ENCODE data around the gene CCDC12. TPM values are rescaled to one million over a fixed set of nuclear protein-coding genes. Genes with fewer than 3 reads are reported as not detected.

The CCDC12 gene
- total and polyA plus RNA-seq, 9 of the 15 experiments (the other 6 are each of a cell fraction or from before 2014, with no cell fraction given) = 8.9 to 201 (median 86.9) TPM

DNA sequence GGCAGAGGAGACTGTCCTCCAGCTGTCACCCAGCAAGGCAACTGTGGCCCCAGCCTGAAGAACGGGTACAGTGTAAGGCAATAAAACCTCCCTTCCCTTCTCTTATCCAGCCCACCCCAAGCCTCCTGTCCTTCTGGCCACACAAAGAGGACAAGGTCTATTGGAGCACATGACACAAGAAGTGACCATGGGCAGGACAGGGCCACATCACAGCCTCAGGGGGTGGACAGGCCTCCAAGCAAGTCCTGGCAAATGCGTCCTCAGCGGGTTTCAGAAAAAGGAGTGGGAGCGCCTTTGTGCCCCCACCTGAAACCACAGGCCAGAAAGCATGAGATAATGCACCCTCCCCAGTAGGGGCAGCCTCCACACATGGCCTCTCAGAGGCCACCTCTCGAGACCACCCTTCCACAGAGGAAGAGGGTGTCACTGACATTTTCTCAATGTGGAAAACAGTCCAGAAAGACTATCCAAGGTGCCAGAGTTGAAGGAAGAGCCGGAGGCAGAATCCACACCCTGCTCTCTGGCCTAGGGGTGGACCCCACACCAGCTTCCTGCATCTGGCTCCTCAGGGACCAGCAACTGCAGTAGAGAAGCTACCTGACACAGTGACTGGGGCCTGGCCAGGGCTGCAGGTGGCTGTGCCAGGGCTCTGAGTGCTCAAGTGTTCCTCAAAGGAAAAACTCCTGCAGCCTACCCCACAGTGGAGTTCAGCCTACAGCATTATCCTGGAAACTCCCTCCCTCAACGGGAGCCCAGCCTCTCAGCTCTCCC, 43.9 kb downstream of the CCDC12 start:
- peak overlapping the region in 1 of 2 experiments; percentile 77; a peak in 2 of 4 replicates for H3K9ac ChIP-seq (ENCODE audit: insufficient read depth in 1 of 2, low read depth in 2 of 2, low read length in 2 of 2)
- peaks cover 10% of the 10 kb centered on the region for H3K9me1 ChIP-seq (ENCODE audit: control insufficient read depth, insufficient read depth, low read length)
- ATAC-seq = peak; percentile 43
- H3K79me2 ChIP-seq (ENCODE audit: control insufficient read depth, insufficient read depth, low read length) = peaks cover 95% of the 10 kb centered on the region
- H3K9me3 ChIP-seq (replicated peaks; ENCODE audit: control insufficient read depth, insufficient read depth, low read depth, low read length) = no peaks in the 10 kb centered on the region
- intact Hi-C loops (cut with micrococcal nuclease) = loop anchor here (5.0 kb wide), 1 partner anchor 45 kb away; the partner anchor contains the start of genes CCDC12 and NBEAL2
- ChIA-PET CTCF (ENCODE audit: low intra/inter-chr PET ratio) (interaction anchor here (1.2 kb wide), 1 partner anchor 66 kb away, joined by 6 read pairs; no protein-coding TSS in a partner anchor), POLR2A (interaction anchor here (1.0 to 3.0 kb wide), 10 partner anchors 10 to 55 kb away, joined by 3 to 10 read pairs (median 5); no protein-coding TSS in a partner anchor)
- BruUV-seq (replicated peaks) = no TSS peak
- no peak overlapping the region for H3K4me3 ChIP-seq
- H3K27me3 ChIP-seq (ENCODE audit: control insufficient read depth in 2 of 2, insufficient read depth in 2 of 2, low read length in 2 of 2) = no peaks in the 10 kb centered on the region
- no peak for DNase-seq (ENCODE audit: extremely low read depth in 1 of 4, low spot score in 3 of 4)
- peaks cover 33% of the 10 kb centered on the region for H4K20me1 ChIP-seq (replicated peaks; ENCODE audit: control insufficient read depth, insufficient read depth, low read length)
- WGBS (ENCODE audit: insufficient coverage, low coverage, missing lambda C conversion rate) = 50% methylated on average over 7 of the region's 7 CpGs
- no peak overlapping the region for H3K4me2 ChIP-seq (ENCODE audit: insufficient read depth, low read length)
- no peak overlapping the region for H3K27ac ChIP-seq (ENCODE audit: extremely low read depth, low read depth, low read length)
- H3K4me1 ChIP-seq (replicated peaks in 1 of 2; ENCODE audit: control insufficient read depth in 2 of 2, insufficient read depth in 2 of 2, low read length in 2 of 2) = peaks cover 39 to 40% of the 10 kb centered on the region in 2 experiments
- H3K36me3 ChIP-seq (ENCODE audit: control insufficient read depth, insufficient read depth, low read length) = peaks cover 76% of the 10 kb centered on the region
- FAIRE-seq = no peak
- H2AFZ ChIP-seq (ENCODE audit: low read depth, low read length) = no peak overlapping the region
- in situ Hi-C loops (cut with MboI) = no loop called here
- TF ChIP-seq, protein P1, sequence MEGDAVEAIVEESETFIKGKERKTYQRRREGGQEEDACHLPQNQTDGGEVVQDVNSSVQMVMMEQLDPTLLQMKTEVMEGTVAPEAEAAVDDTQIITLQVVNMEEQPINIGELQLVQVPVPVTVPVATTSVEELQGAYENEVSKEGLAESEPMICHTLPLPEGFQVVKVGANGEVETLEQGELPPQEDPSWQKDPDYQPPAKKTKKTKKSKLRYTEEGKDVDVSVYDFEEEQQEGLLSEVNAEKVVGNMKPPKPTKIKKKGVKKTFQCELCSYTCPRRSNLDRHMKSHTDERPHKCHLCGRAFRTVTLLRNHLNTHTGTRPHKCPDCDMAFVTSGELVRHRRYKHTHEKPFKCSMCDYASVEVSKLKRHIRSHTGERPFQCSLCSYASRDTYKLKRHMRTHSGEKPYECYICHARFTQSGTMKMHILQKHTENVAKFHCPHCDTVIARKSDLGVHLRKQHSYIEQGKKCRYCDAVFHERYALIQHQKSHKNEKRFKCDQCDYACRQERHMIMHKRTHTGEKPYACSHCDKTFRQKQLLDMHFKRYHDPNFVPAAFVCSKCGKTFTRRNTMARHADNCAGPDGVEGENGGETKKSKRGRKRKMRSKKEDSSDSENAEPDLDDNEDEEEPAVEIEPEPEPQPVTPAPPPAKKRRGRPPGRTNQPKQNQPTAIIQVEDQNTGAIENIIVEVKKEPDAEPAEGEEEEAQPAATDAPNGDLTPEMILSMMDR (IDR thresholded peaks at IDR 0.05 in 2 of 3, conservative IDR thresholded peaks at IDR 0.05 in 1 of 3; ENCODE audit: insufficient read depth in 2 of 3, low read depth in 1 of 3, low read length in 3 of 3) = peak in 2 of 3 experiments; percentile 42 to 47; a peak in 4 of 6 replicates
- no peak for TF ChIP-seq ARID4B (CRISPR knock-in tag; IDR thresholded peaks at IDR 0.05)
- no peak for TF ChIP-seq MYNN (IDR thresholded peaks at IDR 0.05)
- TF ChIP-seq MYNN (CRISPR knock-in tag; IDR thresholded peaks at IDR 0.05) = no peak
- TF ChIP-seq RAD21 (CRISPR knock-in tag; conservative IDR thresholded peaks at IDR 0.05 in 1 of 2, IDR thresholded peaks at IDR 0.05 in 1 of 2) = peak in 1 of 2 experiments; percentile 34; a peak in 3 of 4 replicates
- TF ChIP-seq MAX (CRISPR knock-in tag; IDR thresholded peaks at IDR 0.05) = 0 out of 2 replicates have a peak, but pooled peaks have one; percentile 14
- TF ChIP-seq VEZF1 (CRISPR knock-in tag; IDR thresholded peaks at IDR 0.05) = peak; percentile 45; the same call in 1 of the 2 replicates
- TF ChIP-seq ZBTB33 (CRISPR knock-in tag; IDR thresholded peaks at IDR 0.05) = peak; percentile 41; the same call in 1 of the 2 replicates
